Measurements from ENCODE around the gene PUS1.
"Not testable (repeated sequence)": the region's sequence is repeated elsewhere in the genome, so short reads cannot be mapped to it uniquely, and the experiment has no call there.

PUS1 gene

GRCh38 chr12:131965073-131965472, 36.0 kb downstream of the PUS1 start:
- no peak for DNase-seq

GRCh38 chr12:131971226-131971625, 42.1 kb downstream of the PUS1 start:
- no peak for DNase-seq

- no peak for DNase-seq
Observed at GRCh38 chr12:131975228-131975627, 46.2 kb downstream of the PUS1 start.

GRCh38 chr12:131979606-131980005, 50.5 kb downstream of the PUS1 start:
- no peak for DNase-seq

DNA sequence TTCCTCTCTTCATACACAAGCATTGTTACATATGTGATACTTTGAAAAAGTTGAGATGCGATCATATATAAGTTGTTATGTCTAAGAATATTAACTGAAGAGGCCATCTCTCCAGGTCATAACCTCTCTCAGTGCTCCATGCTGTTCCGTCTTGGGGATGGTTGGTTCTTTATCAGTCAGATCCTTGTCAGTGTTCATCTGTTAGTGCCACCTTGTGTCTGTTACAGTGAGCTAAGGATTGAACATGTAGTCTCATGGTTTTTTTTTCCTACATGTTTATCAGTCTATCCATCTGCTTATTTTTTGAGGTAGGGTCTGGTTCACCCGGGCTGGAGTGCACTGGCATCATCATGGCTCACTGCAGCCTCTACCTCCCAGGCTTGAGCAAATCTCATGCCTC, 51.2 kb downstream of the PUS1 start:
- DNase-seq, result no peak

- DNase-seq, result no peak
Observed at GRCh38 chr12:131981388-131981787, 52.3 kb downstream of the PUS1 start.

DNA sequence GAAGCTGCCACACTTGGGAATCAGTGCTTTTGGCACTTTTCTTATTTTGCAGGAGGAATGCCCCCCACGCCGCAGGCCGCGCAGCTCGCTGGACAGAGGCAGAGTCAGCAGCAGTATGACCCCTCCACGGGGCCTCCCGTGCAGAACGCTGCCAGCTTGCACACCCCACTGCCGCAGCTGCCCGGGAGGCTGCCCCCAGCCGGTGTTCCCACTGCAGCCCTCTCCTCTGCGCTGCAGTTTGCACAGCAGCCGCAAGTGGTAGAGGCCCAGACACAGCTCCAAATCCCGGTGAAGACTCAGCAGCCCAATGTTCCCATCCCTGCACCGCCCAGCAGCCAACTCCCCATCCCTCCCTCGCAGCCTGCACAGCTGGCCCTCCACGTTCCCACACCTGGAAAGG, 53.0 kb downstream of the PUS1 start:
- no peak for DNase-seq

DNA sequence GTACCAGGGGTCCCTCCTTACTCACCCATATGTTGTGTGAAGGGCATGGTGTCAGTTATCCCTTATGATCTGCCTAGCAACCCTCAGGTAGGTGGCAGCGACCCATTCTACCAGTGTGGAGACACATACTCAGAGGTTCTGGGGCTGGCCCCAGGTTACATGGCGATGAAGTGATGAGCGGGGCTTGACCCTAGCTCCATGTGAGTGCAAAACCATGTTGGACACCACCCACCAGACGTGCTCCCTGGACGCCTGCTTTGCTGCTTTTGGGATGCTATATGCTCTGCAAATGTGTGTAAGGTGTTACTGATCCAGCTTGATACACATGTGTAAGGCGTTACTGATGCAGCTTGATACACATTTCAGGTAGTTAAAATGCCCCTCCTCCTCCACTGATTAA, 54.0 kb downstream of the PUS1 start:
- no peak for DNase-seq

DNA sequence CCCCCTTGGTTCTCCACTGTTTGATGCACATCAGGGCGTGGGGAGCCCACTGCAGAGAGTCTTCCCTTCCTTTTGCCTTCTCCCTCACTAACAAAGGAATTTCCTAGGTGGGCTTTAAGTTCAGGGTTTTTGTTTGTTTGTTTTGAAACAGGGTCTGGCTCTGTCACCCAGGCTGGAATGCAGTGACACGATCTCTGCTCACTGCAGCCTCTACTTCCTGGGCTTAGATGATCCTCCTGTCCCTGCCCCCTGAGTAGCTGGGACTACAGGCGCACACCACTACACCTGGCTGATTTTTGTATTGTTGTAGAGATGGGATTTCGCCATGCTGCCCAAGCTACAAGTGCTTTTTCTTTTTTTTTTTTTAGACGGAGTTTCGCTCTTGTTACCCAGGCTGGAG, 54.5 kb downstream of the PUS1 start:
- DNase-seq, result no peak

- no peak for DNase-seq
Observed at GRCh38 chr12:131984334-131984733, 55.3 kb downstream of the PUS1 start.

GRCh38 chr12:131985510-131985875, 56.4 kb downstream of the PUS1 start:
- not testable (repeated sequence) for DNase-seq

DNA sequence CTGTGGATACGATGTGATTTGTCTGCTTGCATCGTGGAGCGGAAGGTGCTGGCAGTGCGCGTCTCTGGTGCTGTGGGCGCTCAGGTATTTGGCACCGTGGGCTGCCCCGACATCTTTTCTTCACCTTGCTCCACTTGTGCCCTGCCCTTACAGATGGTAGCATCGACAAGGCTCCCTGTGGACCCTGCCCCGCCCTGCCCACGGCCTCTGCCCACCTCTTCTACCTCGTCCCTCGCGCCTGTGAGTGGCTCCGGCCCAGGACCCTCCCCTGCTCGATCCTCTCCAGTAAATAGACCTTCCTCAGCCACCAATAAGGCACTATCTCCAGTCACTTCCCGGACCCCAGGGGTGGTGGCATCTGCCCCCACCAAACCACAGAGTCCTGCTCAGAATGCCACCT, 57.3 kb downstream of the PUS1 start:
- no peak for DNase-seq

DNA sequence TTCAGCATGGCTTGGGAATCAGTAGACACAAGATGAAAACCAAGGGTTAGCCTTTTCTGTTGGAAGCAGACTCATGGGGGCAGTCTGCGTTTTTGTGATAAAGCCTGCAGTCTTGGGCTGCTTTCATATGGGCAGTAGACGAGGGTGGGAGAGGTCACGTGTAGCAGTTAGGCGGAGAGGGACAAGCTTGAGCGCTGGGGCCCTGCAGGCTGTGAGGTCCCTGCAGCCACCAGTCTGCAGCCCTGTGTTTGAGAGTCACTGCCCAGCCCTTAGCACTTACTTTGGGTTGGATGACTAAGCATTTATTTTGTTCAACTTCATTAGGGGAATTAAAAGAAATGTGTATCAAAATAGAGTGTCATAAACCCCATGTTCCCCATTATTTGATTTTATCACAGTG, 57.8 kb downstream of the PUS1 start:
- no peak for DNase-seq

- no peak for DNase-seq
Observed at GRCh38 chr12:131987552-131987951, 58.5 kb downstream of the PUS1 start.

DNA sequence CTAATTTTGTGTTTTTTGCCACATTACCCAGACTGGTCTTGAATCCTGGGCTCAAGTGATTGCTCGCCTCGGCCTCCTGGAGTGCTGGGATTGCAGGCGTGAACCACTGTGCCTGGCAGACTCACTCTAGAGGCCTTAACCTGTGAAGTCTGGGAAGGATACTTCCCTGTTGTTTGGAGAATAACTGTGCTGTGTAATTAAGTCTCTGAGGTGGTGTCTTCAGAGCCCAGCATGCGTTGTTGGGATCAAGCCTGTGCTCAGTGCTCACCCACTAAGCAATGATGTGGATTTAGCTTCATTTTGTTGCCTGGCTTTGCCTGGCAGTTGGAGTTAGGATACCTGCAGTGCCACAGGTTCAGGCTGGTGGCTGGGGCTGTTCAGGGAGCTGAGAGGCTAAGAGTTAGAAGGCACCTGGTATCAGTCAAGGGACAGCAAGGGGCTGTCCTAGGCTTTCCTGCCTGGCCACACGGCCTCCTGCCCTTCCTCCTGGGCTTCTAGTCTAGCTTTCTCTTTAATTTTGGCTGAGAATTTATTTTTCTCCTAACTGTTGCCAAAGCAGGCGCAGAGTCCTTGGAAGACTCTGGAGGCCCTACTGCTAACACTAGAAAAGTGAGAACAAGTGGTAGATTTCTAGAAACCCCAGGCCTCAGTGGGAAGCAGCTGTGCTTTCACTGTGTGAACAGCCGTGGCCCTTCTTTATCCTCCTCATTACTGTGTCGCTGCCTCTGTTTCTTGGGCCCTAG, 59.1 kb downstream of the PUS1 start:
- no peak for DNase-seq

DNA sequence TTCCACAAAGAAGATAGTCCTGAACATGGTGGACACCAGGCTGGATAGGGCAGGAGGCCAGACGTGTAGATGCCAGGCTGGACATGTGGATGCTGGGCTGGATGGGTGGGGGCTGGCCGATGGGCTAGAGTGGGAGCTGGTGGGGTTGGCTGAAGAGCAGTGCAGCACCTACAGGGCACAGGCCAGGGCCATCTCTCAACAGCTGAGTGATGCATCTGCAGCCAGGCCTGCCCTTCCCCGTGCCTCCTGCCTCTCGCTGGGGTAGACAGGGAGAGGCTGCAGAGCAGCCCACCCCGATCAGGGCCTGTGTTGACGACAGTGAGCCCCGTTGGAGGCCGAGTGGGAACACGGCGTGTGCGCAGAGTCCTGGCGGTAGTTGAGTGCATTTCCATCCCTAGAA, 59.9 kb downstream of the PUS1 start:
- no peak for DNase-seq

DNA sequence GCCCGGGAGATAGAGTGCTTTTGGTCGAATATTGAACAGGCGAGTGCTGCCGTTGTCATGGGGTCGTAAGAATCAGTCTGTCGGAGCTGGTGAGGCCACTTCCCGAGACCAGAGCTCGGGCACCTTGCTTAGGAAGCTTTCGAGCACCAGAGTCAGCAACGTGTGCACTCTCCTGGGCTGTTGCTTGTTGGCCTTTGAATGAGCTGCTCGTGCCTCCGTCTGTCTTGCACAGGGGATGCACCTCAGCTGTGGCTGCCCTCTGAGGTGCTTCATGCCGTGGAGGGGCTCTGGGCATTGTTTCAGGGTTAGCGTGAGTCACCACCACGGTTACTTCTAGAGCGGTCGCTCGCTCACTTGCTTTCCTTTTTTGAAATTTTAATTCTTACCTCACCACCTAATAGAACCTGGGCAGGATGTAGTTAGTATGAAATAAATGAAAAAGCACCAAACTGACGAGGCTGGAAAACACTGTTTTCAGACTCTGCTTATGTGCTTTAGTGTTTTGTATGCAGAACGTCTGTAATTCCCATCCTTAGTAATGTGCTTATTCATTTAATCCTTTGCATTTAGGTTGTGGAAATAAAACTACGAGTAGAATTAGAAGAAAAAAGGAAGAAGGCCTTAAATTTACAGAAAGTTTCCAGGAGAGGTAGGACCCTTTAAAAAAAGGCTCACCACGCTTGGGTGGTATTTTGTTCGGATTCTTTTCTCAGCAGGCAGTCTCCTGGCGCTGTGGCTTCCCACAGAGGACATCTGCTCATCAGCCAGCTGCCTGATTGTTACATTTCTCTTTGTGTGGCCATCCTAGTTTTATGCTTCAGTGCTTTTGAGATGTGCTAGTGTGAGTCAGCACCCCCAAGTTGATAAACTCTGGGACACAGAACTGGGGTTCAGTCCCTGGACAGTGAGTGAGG, 61.2 kb downstream of the PUS1 start:
- DNase-seq, result no peak

DNA sequence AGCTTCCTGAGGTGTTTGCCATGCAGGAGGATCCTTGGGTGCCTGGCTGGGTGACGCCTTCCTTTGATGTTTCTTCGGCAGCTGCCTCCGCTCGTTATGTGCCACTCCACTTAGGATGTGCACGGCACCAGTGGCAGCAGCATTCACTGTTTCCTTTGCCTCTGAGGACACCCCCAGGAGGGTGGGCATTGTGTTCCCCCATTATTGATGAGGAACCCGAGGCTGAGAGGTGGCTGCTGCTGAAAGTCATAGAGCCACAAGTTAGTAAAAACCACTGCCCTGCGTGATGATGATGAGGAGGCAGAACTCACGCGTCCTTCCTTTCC, 61.9 kb downstream of the PUS1 start:
- DNase-seq, result no peak

GRCh38 chr12:131991816-131992430, 62.8 kb downstream of the PUS1 start:
- no peak for DNase-seq

DNA sequence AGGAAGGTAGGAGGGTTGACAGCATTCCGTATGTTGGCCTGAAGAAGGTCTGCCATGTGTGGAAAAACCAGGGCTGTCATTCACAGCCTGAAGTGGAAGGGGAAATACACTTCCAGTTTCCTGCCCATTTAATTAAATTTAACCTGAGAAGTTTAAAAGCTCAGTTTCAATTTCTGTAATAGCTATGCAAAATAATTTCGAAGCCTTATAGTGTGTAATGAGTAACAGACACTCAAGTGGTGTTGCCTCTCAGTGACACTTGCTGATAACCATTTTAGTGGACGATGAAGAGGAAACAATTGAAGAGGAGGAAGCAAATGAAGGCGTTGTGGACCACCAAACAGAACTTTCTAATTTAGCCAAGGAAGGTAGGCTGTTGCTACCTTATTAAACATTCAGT, 65.5 kb downstream of the PUS1 start:
- no peak for DNase-seq

All from NCI-H1048 (cell line).